Astrocyte (in vitro differentiated cells and primary cell): ENCODE measurements around the gene SELENOT.

Source experiments
- CTCF ChIP-seq: IDR thresholded peaks from 2 replicates; pipeline ENCODE4 v1.5.1; 2011; ENCODE audit warnings: low read depth, mild to moderate bottlenecking, inconsistent platforms, low read length, moderate library complexity; ENCODE audit not compliant: insufficient read depth
- EZH2 ChIP-seq: IDR thresholded peaks from 2 replicates; pipeline ENCODE4 v1.6.1; 2012; ENCODE audit warnings: mild to moderate bottlenecking, low read length, inconsistent platforms; ENCODE audit not compliant: insufficient read depth

DNA sequence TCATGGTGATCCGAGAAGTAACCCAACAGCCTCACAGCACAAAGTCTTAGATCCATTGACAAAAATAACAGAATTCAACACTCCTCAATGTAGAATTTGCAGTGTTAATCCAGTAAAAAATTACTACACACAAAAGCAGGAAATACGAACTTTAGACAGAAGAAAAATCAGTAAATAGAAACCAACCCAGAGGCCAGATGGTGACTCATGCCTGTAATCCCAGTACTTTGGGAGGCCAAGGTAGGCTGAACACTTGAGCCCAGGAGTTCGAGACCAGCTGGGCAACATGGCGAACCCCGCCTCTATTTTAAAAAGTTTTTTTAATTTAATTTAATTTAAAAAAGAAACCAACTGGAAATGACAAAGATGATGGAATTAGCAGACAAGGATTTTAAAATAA lies 36.1 kb downstream of the SELENOT start:
- TF ChIP-seq CTCF (no peak), EZH2 (no peak)
